Measurements from ENCODE around the gene CRHR1.

The CRHR1 gene

GRCh38 chr17:45784293-45784740 is at the start of gene CRHR1:
Gene CRHR1, plus strand, starts transcription at chr17:45784320. Its CDS starts 225 bp downstream, at chr17:45784545.
- POLR2A ChIA-PET: no interaction called here
- no peak for DNase-seq (ENCODE audit: extremely low spot score)
- CTCF ChIA-PET: no interaction called here
- TF ChIP-seq, protein P1, sequence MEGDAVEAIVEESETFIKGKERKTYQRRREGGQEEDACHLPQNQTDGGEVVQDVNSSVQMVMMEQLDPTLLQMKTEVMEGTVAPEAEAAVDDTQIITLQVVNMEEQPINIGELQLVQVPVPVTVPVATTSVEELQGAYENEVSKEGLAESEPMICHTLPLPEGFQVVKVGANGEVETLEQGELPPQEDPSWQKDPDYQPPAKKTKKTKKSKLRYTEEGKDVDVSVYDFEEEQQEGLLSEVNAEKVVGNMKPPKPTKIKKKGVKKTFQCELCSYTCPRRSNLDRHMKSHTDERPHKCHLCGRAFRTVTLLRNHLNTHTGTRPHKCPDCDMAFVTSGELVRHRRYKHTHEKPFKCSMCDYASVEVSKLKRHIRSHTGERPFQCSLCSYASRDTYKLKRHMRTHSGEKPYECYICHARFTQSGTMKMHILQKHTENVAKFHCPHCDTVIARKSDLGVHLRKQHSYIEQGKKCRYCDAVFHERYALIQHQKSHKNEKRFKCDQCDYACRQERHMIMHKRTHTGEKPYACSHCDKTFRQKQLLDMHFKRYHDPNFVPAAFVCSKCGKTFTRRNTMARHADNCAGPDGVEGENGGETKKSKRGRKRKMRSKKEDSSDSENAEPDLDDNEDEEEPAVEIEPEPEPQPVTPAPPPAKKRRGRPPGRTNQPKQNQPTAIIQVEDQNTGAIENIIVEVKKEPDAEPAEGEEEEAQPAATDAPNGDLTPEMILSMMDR (IDR thresholded peaks at IDR 0.05; ENCODE audit: control extremely low read depth, extremely low read depth, low read depth, missing control alignments): no peak

- no peak for DNase-seq (ENCODE audit: extremely low spot score)
- ChIA-PET POLR2A (no interaction called here), CTCF (no interaction called here)
- TF ChIP-seq, protein P1 (IDR thresholded peaks at IDR 0.05; ENCODE audit: control extremely low read depth, extremely low read depth, low read depth, missing control alignments): no peak
These were observed 49.5 kb upstream of the CRHR1 start for GRCh38 chr17:45734598-45734997.

DNA sequence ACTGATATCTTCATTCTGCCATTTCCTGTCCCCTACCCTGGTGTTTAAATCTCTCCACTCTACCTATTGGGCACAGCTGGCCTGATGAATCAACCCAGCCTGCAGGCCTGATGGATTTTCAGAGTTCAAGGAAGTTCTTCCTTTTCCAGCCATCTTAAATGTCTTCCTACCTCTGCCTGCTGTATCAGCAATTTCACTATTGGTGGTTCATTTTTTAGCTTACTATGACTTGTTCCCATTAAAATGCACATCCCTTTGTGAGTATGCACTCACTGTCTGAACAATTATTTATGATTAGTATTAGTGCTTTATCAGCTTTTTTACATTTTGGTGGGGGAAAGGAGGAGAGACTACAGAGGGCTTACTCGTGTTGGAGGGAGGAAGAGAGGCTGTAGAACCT is 48.6 kb upstream of the CRHR1 start:
- no peak for DNase-seq (ENCODE audit: extremely low spot score)
- TF ChIP-seq, protein P1 (IDR thresholded peaks at IDR 0.05; ENCODE audit: control extremely low read depth, extremely low read depth, low read depth, missing control alignments): no peak
- POLR2A ChIA-PET: no interaction called here
- CTCF ChIA-PET: no interaction called here

GRCh38 chr17:45739786-45740185 is 44.3 kb upstream of the CRHR1 start:
- CTCF ChIA-PET: no interaction called here
- TF ChIP-seq, protein P1 (IDR thresholded peaks at IDR 0.05; ENCODE audit: control extremely low read depth, extremely low read depth, low read depth, missing control alignments): no peak
- POLR2A ChIA-PET: no interaction called here
- DNase-seq (ENCODE audit: extremely low spot score): no peak

GRCh38 chr17:45740553-45741330 is 43.4 kb upstream of the CRHR1 start:
- peak; percentile 40 for DNase-seq (ENCODE audit: extremely low spot score)
- POLR2A ChIA-PET: no interaction called here
- TF ChIP-seq, protein P1 (IDR thresholded peaks at IDR 0.05; ENCODE audit: control extremely low read depth, extremely low read depth, low read depth, missing control alignments): no peak
- CTCF ChIA-PET: no interaction called here

GRCh38 chr17:45742251-45742650 is 41.9 kb upstream of the CRHR1 start:
- ChIA-PET CTCF (interaction anchor here (0.9 kb wide), 1 partner anchor 90 kb away, joined by 4 read pairs; no protein-coding TSS in a partner anchor), POLR2A (no interaction called here)
- TF ChIP-seq, protein P1 (IDR thresholded peaks at IDR 0.05; ENCODE audit: control extremely low read depth, extremely low read depth, low read depth, missing control alignments): no peak
- no peak for DNase-seq (ENCODE audit: extremely low spot score)

All from GM10248 (cell line).